ENCODE results near the gene TBC1D8.

DNA sequence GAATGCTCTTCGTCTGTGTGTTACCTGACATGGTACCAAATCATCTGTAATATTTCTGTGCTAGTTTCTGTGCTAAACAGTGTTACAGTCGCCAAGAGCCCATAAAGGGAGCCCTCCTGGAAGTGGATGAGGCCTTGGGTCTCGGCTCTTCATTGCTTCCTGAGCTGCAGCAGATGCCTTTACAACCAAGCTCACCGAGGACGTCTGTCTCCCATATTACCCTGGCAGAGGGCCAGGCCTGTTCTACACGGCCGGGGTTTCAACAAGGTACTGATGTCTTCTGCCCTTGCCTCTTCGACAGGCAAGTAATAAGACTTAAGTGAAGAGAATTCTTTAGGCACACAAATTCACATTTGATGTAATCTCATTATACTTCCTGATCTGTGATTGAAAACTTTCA lies 132.2 kb downstream of the TBC1D8 start:
- TF ChIP-seq HNRNPL (IDR thresholded peaks at IDR 0.05; ENCODE audit: low read depth, low read length) (no peak), MYNN (IDR thresholded peaks at IDR 0.05) (no peak), MYNN (CRISPR knock-in tag; IDR thresholded peaks at IDR 0.05) (no peak), ZNF24 (IDR thresholded peaks at IDR 0.05) (no peak), ZNF121 (CRISPR knock-in tag; conservative IDR thresholded peaks at IDR 0.05) (no peak), TBP (optimal IDR thresholded peaks at IDR 0.05; ENCODE audit: low read depth, low read length) (no peak), RNF2 (IDR thresholded peaks at IDR 0.05) (no peak)

All from K562 (cell line).